ENCODE data around the gene ACOT13.
A peak's percentile ranks its signal among the peaks of the same experiment; 100 is the strongest.

The ACOT13 gene

GRCh38 chr6:24719125-24719971 lies 52.5 kb downstream of the ACOT13 start, which contains the start of gene C6orf62:
TSS of gene C6orf62 (minus strand) at chr6:24719154. CDS start at chr6:24718668, 486 bp downstream.
- peaks cover 3% of the 10 kb centered on the region for H3K4me1 ChIP-seq (ENCODE audit: control insufficient read depth, insufficient read depth, low read length)
- CTCF ChIA-PET: no interaction called here
- peak within 1 kb of the TSS; percentile 97 for H3K4me3 ChIP-seq (ENCODE audit: low read depth, low read length)
- H3K36me3 ChIP-seq (ENCODE audit: control insufficient read depth in 2 of 2, insufficient read depth in 1 of 2, low read length in 2 of 2): peaks cover 16 to 43% of the 10 kb centered on the region in 2 experiments
- H3K9me3 ChIP-seq (ENCODE audit: control insufficient read depth, insufficient read depth, low read depth, low read length): no peaks in the 10 kb centered on the region
- TF ChIP-seq, protein P1, sequence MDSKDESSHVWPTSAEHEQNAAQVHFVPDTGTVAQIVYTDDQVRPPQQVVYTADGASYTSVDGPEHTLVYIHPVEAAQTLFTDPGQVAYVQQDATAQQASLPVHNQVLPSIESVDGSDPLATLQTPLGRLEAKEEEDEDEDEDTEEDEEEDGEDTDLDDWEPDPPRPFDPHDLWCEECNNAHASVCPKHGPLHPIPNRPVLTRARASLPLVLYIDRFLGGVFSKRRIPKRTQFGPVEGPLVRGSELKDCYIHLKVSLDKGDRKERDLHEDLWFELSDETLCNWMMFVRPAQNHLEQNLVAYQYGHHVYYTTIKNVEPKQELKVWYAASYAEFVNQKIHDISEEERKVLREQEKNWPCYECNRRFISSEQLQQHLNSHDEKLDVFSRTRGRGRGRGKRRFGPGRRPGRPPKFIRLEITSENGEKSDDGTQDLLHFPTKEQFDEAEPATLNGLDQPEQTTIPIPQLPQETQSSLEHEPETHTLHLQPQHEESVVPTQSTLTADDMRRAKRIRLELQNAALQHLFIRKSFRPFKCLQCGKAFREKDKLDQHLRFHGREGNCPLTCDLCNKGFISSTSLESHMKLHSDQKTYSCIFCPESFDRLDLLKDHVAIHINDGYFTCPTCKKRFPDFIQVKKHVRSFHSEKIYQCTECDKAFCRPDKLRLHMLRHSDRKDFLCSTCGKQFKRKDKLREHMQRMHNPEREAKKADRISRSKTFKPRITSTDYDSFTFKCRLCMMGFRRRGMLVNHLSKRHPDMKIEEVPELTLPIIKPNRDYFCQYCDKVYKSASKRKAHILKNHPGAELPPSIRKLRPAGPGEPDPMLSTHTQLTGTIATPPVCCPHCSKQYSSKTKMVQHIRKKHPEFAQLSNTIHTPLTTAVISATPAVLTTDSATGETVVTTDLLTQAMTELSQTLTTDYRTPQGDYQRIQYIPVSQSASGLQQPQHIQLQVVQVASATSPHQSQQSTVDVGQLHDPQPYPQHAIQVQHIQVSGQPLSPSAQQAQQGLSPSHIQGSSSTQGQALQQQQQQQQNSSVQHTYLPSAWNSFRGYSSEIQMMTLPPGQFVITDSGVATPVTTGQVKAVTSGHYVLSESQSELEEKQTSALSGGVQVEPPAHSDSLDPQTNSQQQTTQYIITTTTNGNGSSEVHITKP (tag by site-specific recombination; IDR thresholded peaks at IDR 0.05): 0 out of 2 replicates have a peak, but pooled peaks have one; percentile 18
- TF ChIP-seq, protein P2, sequence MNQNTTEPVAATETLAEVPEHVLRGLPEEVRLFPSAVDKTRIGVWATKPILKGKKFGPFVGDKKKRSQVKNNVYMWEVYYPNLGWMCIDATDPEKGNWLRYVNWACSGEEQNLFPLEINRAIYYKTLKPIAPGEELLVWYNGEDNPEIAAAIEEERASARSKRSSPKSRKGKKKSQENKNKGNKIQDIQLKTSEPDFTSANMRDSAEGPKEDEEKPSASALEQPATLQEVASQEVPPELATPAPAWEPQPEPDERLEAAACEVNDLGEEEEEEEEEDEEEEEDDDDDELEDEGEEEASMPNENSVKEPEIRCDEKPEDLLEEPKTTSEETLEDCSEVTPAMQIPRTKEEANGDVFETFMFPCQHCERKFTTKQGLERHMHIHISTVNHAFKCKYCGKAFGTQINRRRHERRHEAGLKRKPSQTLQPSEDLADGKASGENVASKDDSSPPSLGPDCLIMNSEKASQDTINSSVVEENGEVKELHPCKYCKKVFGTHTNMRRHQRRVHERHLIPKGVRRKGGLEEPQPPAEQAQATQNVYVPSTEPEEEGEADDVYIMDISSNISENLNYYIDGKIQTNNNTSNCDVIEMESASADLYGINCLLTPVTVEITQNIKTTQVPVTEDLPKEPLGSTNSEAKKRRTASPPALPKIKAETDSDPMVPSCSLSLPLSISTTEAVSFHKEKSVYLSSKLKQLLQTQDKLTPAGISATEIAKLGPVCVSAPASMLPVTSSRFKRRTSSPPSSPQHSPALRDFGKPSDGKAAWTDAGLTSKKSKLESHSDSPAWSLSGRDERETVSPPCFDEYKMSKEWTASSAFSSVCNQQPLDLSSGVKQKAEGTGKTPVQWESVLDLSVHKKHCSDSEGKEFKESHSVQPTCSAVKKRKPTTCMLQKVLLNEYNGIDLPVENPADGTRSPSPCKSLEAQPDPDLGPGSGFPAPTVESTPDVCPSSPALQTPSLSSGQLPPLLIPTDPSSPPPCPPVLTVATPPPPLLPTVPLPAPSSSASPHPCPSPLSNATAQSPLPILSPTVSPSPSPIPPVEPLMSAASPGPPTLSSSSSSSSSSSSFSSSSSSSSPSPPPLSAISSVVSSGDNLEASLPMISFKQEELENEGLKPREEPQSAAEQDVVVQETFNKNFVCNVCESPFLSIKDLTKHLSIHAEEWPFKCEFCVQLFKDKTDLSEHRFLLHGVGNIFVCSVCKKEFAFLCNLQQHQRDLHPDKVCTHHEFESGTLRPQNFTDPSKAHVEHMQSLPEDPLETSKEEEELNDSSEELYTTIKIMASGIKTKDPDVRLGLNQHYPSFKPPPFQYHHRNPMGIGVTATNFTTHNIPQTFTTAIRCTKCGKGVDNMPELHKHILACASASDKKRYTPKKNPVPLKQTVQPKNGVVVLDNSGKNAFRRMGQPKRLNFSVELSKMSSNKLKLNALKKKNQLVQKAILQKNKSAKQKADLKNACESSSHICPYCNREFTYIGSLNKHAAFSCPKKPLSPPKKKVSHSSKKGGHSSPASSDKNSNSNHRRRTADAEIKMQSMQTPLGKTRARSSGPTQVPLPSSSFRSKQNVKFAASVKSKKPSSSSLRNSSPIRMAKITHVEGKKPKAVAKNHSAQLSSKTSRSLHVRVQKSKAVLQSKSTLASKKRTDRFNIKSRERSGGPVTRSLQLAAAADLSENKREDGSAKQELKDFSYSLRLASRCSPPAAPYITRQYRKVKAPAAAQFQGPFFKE (tag by site-specific recombination; IDR thresholded peaks at IDR 0.05; ENCODE audit: borderline replicate concordance): no peak
- TF ChIP-seq, protein P3, sequence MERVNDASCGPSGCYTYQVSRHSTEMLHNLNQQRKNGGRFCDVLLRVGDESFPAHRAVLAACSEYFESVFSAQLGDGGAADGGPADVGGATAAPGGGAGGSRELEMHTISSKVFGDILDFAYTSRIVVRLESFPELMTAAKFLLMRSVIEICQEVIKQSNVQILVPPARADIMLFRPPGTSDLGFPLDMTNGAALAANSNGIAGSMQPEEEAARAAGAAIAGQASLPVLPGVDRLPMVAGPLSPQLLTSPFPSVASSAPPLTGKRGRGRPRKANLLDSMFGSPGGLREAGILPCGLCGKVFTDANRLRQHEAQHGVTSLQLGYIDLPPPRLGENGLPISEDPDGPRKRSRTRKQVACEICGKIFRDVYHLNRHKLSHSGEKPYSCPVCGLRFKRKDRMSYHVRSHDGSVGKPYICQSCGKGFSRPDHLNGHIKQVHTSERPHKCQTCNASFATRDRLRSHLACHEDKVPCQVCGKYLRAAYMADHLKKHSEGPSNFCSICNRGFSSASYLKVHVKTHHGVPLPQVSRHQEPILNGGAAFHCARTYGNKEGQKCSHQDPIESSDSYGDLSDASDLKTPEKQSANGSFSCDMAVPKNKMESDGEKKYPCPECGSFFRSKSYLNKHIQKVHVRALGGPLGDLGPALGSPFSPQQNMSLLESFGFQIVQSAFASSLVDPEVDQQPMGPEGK (tag by site-specific recombination; IDR thresholded peaks at IDR 0.05): 0 out of 2 replicates have a peak, but pooled peaks have one; percentile 41
- TF ChIP-seq, protein P4, sequence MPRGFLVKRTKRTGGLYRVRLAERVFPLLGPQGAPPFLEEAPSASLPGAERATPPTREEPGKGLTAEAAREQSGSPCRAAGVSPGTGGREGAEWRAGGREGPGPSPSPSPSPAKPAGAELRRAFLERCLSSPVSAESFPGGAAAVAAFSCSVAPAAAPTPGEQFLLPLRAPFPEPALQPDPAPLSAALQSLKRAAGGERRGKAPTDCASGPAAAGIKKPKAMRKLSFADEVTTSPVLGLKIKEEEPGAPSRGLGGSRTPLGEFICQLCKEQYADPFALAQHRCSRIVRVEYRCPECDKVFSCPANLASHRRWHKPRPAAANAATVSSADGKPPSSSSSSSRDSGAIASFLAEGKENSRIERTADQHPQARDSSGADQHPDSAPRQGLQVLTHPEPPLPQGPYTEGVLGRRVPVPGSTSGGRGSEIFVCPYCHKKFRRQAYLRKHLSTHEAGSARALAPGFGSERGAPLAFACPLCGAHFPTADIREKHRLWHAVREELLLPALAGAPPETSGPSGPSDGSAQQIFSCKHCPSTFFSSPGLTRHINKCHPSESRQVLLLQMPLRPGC (tag by site-specific recombination; IDR thresholded peaks at IDR 0.05): no peak; the same call in 1 of the 2 replicates
- TF ChIP-seq YY1 (tag by site-specific recombination; IDR thresholded peaks at IDR 0.05) (0 out of 2 replicates have a peak, but pooled peaks have one; percentile 37), ZNF561 (tag by site-specific recombination; IDR thresholded peaks at IDR 0.05; ENCODE audit: borderline replicate concordance) (peak; percentile 33; the same call in 1 of the 2 replicates), ZXDB (tag by site-specific recombination; IDR thresholded peaks at IDR 0.05) (peak; percentile 94), PRDM1 (tag by site-specific recombination; IDR thresholded peaks at IDR 0.05) (0 out of 2 replicates have a peak, but pooled peaks have one; percentile 22), ZNF76 (tag by site-specific recombination; IDR thresholded peaks at IDR 0.05; ENCODE audit: borderline replicate concordance, low read depth) (no peak), ZFHX2 (tag by site-specific recombination; conservative IDR thresholded peaks at IDR 0.05) (0 out of 2 replicates have a peak, but pooled peaks have one; percentile 29), ZNF121 (tag by site-specific recombination; IDR thresholded peaks at IDR 0.05) (0 out of 2 replicates have a peak, but pooled peaks have one; percentile 11), GLIS2 (tag by site-specific recombination; IDR thresholded peaks at IDR 0.05) (0 out of 2 replicates have a peak, but pooled peaks have one; percentile 20), ZBTB20 (tag by site-specific recombination; IDR thresholded peaks at IDR 0.05) (peak; percentile 55), ZNF335 (tag by site-specific recombination; conservative IDR thresholded peaks at IDR 0.05) (peak; percentile 32; the same call in 1 of the 2 replicates), IKZF3 (tag by site-specific recombination; IDR thresholded peaks at IDR 0.05) (0 out of 2 replicates have a peak, but pooled peaks have one; percentile 43), ZNF423 (tag by site-specific recombination; IDR thresholded peaks at IDR 0.05) (0 out of 2 replicates have a peak, but pooled peaks have one; percentile 20)
- H3K27ac ChIP-seq (ENCODE audit: extremely low read depth, low read depth, low read length): peak within 1 kb of the TSS; percentile 96; the same call in 1 of the 2 replicates
- POLR2A ChIA-PET: interaction anchor here (0.6 to 3.8 kb wide), 11 partner anchors 9 to 290 kb away, joined by 3 to 28 read pairs (median 4); partner anchors contain the start of genes ACOT13, ALDH5A1, GMNN and TDP2

Measured in HEK293 (cell line).